ENCODE data around the gene CYTH1.

DNA sequence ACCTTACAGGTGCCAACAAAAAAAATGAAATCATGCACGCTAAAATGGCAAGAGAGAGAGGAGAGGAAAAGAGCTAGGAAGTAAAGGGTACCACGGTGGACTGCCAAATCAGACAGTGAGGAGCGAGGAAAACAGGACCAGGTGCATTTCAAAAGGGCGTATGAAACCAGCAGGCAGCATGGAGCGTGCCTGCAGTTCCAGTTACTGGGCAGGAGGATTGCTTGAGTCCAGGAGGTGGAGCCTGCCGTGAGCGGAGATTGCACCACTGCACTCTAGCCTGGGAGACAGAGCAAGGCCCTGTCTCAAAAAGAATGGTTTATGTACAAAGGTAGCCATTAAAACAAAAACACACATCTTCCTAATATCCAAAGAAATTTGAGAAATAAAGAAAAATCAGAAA, 42.2 kb upstream of the CYTH1 start:
- no peak for TF ChIP-seq POLR2AphosphoS5 (IDR thresholded peaks at IDR 0.05; ENCODE audit: low read depth, low read length)
- no peak for TF ChIP-seq SIN3A (IDR thresholded peaks at IDR 0.05; ENCODE audit: borderline replicate concordance, insufficient read depth, low read depth, low read length)
- TF ChIP-seq, protein P1, sequence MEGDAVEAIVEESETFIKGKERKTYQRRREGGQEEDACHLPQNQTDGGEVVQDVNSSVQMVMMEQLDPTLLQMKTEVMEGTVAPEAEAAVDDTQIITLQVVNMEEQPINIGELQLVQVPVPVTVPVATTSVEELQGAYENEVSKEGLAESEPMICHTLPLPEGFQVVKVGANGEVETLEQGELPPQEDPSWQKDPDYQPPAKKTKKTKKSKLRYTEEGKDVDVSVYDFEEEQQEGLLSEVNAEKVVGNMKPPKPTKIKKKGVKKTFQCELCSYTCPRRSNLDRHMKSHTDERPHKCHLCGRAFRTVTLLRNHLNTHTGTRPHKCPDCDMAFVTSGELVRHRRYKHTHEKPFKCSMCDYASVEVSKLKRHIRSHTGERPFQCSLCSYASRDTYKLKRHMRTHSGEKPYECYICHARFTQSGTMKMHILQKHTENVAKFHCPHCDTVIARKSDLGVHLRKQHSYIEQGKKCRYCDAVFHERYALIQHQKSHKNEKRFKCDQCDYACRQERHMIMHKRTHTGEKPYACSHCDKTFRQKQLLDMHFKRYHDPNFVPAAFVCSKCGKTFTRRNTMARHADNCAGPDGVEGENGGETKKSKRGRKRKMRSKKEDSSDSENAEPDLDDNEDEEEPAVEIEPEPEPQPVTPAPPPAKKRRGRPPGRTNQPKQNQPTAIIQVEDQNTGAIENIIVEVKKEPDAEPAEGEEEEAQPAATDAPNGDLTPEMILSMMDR (IDR thresholded peaks at IDR 0.05) = no peak
- TF ChIP-seq, protein P2, sequence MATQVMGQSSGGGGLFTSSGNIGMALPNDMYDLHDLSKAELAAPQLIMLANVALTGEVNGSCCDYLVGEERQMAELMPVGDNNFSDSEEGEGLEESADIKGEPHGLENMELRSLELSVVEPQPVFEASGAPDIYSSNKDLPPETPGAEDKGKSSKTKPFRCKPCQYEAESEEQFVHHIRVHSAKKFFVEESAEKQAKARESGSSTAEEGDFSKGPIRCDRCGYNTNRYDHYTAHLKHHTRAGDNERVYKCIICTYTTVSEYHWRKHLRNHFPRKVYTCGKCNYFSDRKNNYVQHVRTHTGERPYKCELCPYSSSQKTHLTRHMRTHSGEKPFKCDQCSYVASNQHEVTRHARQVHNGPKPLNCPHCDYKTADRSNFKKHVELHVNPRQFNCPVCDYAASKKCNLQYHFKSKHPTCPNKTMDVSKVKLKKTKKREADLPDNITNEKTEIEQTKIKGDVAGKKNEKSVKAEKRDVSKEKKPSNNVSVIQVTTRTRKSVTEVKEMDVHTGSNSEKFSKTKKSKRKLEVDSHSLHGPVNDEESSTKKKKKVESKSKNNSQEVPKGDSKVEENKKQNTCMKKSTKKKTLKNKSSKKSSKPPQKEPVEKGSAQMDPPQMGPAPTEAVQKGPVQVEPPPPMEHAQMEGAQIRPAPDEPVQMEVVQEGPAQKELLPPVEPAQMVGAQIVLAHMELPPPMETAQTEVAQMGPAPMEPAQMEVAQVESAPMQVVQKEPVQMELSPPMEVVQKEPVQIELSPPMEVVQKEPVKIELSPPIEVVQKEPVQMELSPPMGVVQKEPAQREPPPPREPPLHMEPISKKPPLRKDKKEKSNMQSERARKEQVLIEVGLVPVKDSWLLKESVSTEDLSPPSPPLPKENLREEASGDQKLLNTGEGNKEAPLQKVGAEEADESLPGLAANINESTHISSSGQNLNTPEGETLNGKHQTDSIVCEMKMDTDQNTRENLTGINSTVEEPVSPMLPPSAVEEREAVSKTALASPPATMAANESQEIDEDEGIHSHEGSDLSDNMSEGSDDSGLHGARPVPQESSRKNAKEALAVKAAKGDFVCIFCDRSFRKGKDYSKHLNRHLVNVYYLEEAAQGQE (IDR thresholded peaks at IDR 0.05; ENCODE audit: insufficient read depth in 1 of 2, low read depth in 2 of 2, low read length in 1 of 2) = no peak
